Brain pericyte (primary cell): ENCODE measurements around the gene ZNF281.
"Not testable (repeated sequence)": the region's sequence is repeated elsewhere in the genome, so short reads cannot be mapped to it uniquely, and the experiment has no call there.

Experiments
- DNase-seq: peaks from one replicate; pipeline ENCODE4 v3.0.0-alpha.2; 2012; ENCODE audit warnings: low read depth, low spot score

The ZNF281 gene

GRCh38 chr1:200432586-200432985, 22.8 kb upstream of the ZNF281 start:
- DNase-seq, result no peak

- no peak for DNase-seq
Observed at GRCh38 chr1:200429221-200429751, 19.4 kb upstream of the ZNF281 start.

- DNase-seq, result no peak
Observed at GRCh38 chr1:200428482-200429205, 18.8 kb upstream of the ZNF281 start.

GRCh38 chr1:200427744-200428143, 17.9 kb upstream of the ZNF281 start:
- no peak for DNase-seq

GRCh38 chr1:200426196-200426595, 16.4 kb upstream of the ZNF281 start:
- no peak for DNase-seq

- DNase-seq, result no peak
Observed at GRCh38 chr1:200423235-200423634, 13.4 kb upstream of the ZNF281 start.

GRCh38 chr1:200422211-200422610, 12.4 kb upstream of the ZNF281 start:
- DNase-seq, result no peak

- peak; percentile 66 for DNase-seq
Observed at GRCh38 chr1:200415789-200416593, 6.2 kb upstream of the ZNF281 start.

GRCh38 chr1:200415227-200415626, 5.4 kb upstream of the ZNF281 start:
- no peak for DNase-seq

- DNase-seq, result no peak
Observed at GRCh38 chr1:200414657-200415056, 4.8 kb upstream of the ZNF281 start.

GRCh38 chr1:200413766-200414165, 3.9 kb upstream of the ZNF281 start:
- not testable (repeated sequence) for DNase-seq

- no peak for DNase-seq
Observed at GRCh38 chr1:200411406-200412257, 1.8 kb upstream of the ZNF281 start.

- no peak for DNase-seq
Observed at GRCh38 chr1:200410566-200410878, 686 bp upstream of the ZNF281 start.

GRCh38 chr1:200409203-200409760, 554 bp downstream of the ZNF281 start:
- no peak for DNase-seq

- no peak for DNase-seq
Observed at GRCh38 chr1:200406161-200406797, 3.6 kb downstream of the ZNF281 start.

- no peak for DNase-seq
Observed at GRCh38 chr1:200405264-200405663, 4.6 kb downstream of the ZNF281 start.

- no peak for DNase-seq
Observed at GRCh38 chr1:200401708-200402107, 8.1 kb downstream of the ZNF281 start.

GRCh38 chr1:200401263-200401662, 8.6 kb downstream of the ZNF281 start:
- no peak for DNase-seq

GRCh38 chr1:200400556-200400955, 9.3 kb downstream of the ZNF281 start:
- no peak for DNase-seq

- no peak for DNase-seq
Observed at GRCh38 chr1:200399860-200400259, 10.0 kb downstream of the ZNF281 start.

GRCh38 chr1:200398373-200398772, 11.5 kb downstream of the ZNF281 start:
- DNase-seq, result no peak
